Stimulated activated naive CD4-positive, alpha-beta T cell treated with Interleukin-2 at 50 U/mL for 16 hours (primary cell): Measurements from ENCODE around the gene ARID1A.

Source experiments
- DNase-seq: peaks from one replicate; lab custom pipeline; 2025; lab: John Stamatoyannopoulos, UW

ARID1A gene

GRCh38 chr1:26759531-26759930 is 63.7 kb downstream of the ARID1A start:
- DNase-seq: no peak

DNA sequence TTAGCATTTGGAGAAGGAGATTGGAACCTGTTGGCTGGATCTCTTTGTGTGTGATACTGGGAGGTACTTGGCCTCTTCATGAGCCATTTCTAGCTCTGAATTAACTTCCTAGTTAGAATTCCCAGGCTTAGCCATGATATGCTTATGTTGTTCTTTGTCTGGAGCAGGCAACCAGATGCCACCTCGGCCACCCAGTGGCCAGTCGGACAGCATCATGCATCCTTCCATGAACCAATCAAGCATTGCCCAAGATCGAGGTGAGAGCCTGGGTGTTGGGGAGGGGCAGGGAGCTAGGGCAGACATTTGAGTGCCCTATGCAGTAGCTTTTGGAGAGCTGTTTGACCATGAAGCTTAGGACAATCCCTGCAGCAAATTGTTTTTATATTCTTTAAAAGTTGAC is 65.4 kb downstream of the ARID1A start:
- no peak for DNase-seq

- no peak for DNase-seq
These were observed 71.9 kb downstream of the ARID1A start for GRCh38 chr1:26767714-26768113.

DNA sequence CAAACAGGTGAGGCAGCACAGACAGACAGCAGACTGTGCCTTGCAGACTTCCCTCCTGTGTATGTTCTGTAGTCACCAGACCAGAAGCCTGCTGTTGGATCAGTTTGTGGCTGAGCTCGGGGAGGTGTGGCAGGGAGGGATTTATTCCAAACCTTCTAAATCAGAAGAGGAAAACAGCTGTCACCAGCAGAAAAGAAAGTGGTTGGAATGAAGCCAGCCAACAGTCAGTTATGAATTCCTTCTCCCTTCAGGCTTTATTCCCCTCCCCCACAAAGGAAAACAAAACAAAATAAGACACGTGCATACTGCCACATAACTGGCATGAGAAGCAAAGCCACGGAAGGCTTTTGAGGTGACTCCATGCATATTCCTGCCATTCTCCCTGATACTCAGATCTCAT is 72.9 kb downstream of the ARID1A start:
- no peak for DNase-seq

GRCh38 chr1:26771285-26771642 is 75.4 kb downstream of the ARID1A start:
- DNase-seq: no peak

DNA sequence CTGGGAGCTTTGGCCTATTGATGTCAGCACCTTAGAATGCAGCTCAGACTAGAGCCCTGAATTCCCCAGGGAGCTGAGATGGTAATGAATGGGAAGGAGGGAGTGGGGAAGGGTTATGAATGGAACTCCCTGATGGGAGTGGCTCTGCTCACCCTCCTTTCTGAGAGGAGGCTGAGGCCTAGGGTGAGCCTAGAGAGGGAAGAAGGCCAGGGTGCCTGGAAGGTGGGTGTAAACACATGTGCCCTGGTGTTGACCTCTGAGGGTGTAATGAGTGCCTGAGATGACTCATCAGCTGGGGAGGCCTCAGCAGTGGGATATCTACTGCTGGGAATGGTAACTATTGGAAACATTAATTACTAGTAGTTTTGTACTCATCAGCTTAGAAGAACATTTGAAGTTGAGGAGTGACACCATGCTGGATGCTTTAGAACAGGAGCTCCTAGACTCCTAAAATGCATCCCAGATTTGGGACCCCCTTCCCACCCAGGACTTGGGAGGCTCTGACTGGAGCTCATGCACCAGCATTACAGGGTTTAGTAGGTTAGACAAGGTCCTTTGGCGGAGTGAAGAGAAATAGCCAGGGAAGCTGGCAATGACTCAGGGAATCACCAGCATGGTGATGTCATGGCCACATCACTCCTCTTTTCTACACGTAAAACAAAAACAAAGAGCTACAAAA is 76.0 kb downstream of the ARID1A start:
- DNase-seq: peak; percentile 5

DNA sequence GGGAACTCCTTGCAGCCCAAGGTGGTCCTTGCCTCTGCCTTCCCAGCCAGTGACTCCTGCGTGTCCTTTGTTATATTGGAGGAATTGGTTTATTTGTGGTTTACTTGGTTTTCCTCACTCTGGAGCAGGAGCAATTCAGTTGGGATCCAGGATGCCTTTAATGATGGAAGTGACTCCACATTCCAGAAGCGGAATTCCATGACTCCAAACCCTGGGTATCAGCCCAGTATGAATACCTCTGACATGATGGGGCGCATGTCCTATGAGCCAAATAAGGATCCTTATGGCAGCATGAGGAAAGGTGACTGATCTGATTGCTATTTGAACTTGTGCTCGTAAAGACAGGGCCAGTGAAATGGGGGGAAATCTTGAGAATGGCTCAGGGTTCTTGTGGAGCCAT is 76.9 kb downstream of the ARID1A start:
- DNase-seq: no peak

DNA sequence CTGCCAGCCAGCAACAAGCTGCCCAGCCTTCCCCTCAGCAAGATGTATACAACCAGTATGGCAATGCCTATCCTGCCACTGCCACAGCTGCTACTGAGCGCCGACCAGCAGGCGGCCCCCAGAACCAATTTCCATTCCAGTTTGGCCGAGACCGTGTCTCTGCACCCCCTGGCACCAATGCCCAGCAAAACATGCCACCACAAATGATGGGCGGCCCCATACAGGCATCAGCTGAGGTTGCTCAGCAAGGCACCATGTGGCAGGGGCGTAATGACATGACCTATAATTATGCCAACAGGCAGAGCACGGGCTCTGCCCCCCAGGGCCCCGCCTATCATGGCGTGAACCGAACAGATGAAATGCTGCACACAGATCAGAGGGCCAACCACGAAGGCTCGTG is 78.6 kb downstream of the ARID1A start:
- DNase-seq: no peak

DNA sequence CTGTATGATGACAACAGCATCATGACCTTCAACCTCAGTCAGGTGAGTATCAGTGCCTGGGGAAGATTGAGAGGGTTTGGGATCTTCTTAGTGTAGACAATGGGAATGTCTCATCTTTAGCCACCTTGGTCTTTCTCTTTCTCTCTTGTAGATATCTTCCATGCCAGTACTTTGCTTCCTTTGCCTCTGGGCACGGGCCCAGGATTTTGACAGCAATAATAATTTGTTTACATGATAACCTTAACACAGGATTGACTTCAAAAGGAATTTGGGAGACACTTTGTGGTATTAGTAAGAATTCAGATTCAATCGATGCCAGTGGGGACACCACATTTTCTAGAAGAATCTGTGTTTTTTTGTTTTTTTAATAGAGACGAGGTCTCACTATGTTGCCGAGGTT is 79.9 kb downstream of the ARID1A start:
- DNase-seq: no peak

DNA sequence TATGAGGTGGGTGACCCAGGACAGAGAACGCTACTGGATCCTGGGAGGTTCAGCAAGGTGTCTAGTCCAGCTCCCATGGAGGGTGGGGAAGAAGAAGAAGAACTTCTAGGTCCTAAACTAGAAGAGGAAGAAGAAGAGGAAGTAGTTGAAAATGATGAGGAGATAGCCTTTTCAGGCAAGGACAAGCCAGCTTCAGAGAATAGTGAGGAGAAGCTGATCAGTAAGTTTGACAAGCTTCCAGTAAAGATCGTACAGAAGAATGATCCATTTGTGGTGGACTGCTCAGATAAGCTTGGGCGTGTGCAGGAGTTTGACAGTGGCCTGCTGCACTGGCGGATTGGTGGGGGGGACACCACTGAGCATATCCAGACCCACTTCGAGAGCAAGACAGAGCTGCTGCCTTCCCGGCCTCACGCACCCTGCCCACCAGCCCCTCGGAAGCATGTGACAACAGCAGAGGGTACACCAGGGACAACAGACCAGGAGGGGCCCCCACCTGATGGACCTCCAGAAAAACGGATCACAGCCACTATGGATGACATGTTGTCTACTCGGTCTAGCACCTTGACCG is 83.4 kb downstream of the ARID1A start:
- no peak for DNase-seq

DNA sequence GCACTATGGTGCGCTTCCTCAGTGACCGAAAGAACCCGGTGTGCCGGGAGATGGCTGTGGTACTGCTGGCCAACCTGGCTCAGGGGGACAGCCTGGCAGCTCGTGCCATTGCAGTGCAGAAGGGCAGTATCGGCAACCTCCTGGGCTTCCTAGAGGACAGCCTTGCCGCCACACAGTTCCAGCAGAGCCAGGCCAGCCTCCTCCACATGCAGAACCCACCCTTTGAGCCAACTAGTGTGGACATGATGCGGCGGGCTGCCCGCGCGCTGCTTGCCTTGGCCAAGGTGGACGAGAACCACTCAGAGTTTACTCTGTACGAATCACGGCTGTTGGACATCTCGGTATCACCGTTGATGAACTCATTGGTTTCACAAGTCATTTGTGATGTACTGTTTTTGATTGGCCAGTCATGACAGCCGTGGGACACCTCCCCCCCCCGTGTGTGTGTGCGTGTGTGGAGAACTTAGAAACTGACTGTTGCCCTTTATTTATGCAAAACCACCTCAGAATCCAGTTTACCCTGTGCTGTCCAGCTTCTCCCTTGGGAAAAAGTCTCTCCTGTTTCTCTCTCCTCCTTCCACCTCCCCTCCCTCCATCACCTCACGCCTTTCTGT is 84.6 kb downstream of the ARID1A start:
- no peak for DNase-seq

- DNase-seq: no peak
These were observed 85.5 kb downstream of the ARID1A start for GRCh38 chr1:26781206-26781825.

DNA sequence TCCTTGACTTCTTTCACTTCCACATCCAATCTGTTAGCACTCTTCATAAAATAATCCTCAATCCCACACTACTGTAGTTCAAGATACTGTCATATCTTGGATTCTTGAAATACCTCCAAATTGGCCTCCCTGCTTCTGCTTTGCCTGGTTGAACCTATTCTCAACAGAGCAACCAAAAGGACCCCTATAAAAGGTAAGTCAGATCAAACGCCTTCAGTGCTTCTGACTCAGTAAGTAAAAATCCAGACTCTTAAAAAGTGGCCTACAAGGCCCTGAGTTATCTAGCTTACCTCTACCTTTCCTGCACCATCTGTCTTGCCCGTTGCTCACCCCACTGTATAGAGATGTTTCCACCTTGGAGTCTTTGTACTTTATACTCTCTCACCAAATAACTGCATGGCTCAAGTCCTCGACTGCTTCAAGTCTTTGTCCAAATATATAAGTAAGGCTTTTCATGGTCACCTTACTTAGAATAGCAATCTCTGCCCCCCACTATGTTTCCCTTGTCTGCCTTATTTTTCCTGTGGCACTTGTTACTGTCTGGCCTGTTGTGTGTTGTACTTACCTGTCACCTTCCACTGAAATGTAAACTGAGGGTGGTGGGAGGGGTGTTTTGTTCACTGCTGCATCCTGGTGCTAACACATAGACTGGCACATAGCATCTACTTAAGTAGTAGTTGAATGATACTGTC is 86.9 kb downstream of the ARID1A start:
- no peak for DNase-seq

DNA sequence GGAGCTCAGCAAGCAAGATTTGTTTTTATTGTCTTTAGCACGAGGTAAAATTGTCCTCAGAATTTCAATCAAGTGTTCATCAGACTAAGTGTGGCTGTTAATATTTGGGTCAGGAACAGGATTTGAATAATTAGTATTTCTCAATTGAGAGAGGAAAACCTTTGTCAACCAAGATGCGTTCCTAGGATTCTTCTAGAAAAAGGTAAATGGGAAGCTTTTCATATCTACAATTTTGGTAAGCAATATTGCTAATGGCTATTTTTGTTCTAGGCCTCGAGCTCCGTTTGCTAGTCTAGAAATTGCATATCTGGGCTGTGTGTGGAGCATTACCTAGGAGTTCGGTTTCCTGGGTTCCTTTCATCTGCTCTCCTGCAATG is 87.8 kb downstream of the ARID1A start:
- no peak for DNase-seq

DNA sequence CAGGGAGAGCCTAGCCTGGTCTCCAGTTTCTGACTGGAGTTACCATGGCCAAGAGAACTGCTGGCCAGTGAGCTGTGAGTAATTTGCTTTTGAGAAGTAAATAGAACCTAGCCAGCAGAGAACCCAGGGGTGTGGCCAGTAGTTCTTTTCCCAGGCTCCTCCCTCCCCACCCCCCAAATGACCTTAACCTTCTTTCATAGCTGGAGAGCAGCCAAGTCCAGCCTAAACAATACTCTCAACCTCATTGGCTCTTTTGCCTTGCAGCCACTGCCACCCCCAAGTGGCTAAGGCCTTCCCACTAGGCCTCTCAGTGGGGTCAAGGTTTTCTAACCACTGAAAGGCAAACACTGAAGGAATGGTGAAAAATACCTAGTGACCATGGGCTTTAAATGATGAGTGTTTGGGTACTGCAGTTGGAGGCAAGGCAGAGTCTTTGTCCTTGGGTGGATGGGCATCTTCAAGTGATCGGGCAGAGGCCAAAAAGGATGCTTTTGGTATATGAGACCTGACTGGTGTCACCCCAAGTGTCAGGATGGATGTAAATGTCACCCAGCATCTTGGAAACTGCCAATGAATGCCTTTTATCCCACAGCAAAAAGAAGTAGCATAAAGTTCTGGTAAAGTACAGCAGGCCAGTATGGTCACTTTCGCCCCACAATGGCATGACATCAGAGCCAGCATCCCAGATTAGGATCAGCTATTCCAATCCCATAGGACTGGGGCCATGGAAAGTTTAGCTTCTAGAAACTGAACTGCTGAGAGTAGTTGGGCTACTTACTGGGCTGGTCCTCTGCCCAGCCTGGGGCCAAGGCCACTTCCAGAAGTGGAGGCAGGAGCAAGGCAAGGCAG is 88.4 kb downstream of the ARID1A start:
- DNase-seq: no peak

GRCh38 chr1:26784886-26785285 is 89.1 kb downstream of the ARID1A start:
- no peak for DNase-seq

GRCh38 chr1:26785611-26786436 is 90.0 kb downstream of the ARID1A start:
- no peak for DNase-seq

DNA sequence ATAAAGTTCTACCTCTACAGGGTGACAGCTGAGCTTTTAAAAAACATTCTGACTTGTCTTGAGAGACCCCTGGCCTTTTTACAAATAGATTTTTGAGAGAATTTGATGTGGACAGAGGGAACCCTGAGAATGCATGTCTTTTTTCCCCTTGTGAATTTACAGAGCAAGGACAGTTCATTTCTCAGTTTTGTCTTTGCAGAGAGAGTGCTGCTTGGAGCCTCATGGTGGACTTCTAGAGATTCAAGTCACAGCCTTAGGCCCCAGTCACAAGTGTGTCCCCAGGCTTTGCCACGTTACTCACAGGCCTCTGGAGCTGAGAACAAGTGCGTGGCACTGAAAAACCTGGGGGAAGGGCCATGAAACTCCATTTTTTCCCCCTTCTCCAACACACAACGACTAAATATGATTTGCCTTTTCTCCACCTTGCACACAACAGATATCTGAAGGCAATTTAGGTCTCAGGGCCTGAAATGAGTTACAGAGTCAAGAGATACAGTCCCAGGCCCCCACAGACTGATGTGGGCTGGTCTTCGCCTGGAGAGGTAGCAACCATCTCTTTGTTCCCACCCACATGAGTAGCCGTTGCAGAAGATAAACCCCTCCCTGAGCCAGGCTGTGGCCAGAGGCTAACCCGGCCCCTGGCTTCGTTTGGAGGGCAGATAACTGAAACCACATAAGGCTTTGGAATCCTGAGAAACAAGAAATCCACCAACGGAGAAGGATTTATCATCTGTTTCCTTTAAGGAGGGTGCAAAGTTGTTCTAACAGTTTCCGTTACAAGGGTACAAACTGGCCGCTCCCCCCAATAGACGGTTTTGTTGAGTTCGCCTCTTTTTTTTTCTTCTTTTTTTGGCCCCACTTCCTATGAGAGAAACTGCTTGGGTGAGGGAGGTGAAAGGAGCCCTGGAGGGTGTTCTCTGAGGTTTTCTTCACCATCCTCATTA is 90.9 kb downstream of the ARID1A start:
- no peak for DNase-seq

- DNase-seq: peak; percentile 80
These were observed 91.5 kb downstream of the ARID1A start for GRCh38 chr1:26787381-26787705.
